ENCODE measurements around the gene TESMIN.

DNA sequence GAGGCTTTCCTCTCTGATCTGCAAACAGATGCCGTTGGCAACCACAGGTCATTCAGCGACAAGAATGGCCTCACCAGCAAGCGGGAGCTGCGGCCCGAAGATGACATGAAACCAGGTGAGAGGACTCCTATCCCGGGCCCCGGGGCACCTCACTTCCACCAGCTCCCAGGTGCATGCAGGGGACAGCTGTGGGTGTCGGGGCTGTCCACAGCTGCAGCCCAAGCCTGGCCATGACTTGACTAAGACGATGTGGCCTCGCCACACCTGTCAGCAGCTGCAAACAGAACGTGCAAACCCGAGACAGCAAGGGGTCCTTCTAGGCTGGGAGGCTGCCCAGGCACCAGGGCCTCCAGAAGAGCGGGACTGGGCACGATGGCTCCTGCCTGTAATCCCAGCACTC lies 63.3 kb downstream of the TESMIN start:
- TF ChIP-seq POLR2A (IDR thresholded peaks at IDR 0.05), result no peak
- TF ChIP-seq, protein P1, sequence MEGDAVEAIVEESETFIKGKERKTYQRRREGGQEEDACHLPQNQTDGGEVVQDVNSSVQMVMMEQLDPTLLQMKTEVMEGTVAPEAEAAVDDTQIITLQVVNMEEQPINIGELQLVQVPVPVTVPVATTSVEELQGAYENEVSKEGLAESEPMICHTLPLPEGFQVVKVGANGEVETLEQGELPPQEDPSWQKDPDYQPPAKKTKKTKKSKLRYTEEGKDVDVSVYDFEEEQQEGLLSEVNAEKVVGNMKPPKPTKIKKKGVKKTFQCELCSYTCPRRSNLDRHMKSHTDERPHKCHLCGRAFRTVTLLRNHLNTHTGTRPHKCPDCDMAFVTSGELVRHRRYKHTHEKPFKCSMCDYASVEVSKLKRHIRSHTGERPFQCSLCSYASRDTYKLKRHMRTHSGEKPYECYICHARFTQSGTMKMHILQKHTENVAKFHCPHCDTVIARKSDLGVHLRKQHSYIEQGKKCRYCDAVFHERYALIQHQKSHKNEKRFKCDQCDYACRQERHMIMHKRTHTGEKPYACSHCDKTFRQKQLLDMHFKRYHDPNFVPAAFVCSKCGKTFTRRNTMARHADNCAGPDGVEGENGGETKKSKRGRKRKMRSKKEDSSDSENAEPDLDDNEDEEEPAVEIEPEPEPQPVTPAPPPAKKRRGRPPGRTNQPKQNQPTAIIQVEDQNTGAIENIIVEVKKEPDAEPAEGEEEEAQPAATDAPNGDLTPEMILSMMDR (IDR thresholded peaks at IDR 0.05), result no peak
